Adrenal gland (tissue), 12 donors: Measurements from ENCODE around the gene ATP11A. TPM values are rescaled to one million over a fixed set of nuclear protein-coding genes. Genes with fewer than 3 reads are reported as not detected.
A peak's percentile ranks its signal among the peaks of the same experiment; 100 is the strongest.

Source experiments
- DNase-seq, 7 donors: peaks; one replicate each; pipeline ENCODE4 v3.0.0-alpha.2; 2019 to 2020
- H3K27ac ChIP-seq, 5 donors: fragments of 200-600 bp; sonication (generic) in 4 of 5; 1 replicate in 3 of 5; 2 replicates in 2 of 5; pipeline versions ENCODE4 v1.5.1 to v1.8.0; 2016 to 2020; ENCODE audit warnings: mild to moderate bottlenecking in 1 of 5
- H3K27me3 ChIP-seq: fragments of 200-600 bp; 2 replicates; pipeline ENCODE4 v1.8.0; 2021
- H3K36me3 ChIP-seq, 2 donors: fragments of 200-600 bp; replicated peaks in 1 of 2; 1 replicate in 1 of 2; 2 replicates in 1 of 2; pipeline versions ENCODE4 v1.5.1 to v1.8.0; 2018 to 2022
- H3K4me1 ChIP-seq, 2 donors: fragments of 200-600 bp; replicated peaks in 1 of 2; 1 replicate in 1 of 2; 2 replicates in 1 of 2; pipeline versions ENCODE4 v1.5.1 to v1.8.0; 2018 to 2021
- H3K4me3 ChIP-seq, 4 donors: fragments of 200-600 bp; sonication (generic) in 3 of 4; one replicate each; pipeline ENCODE4 v1.5.1; 2016 to 2018
- H3K9me3 ChIP-seq, 3 donors: fragments of 200-600 bp; sonication (generic) in 1 of 3; replicated peaks in 1 of 3; 1 replicate in 2 of 3; 2 replicates in 1 of 3; pipeline versions ENCODE4 v1.5.1 to v1.8.0; 2016 to 2021
- CTCF ChIP-seq, 6 experiments: fragments of 450-650 bp in 4 of 6; fragments of 200-600 bp in 2 of 6; sonication (generic) in 1 of 6; IDR thresholded peaks; 1 replicate in 5 of 6; 2 replicates in 1 of 6; pipeline versions ENCODE4 v1.5.1 to v1.8.0; 2016 to 2021; ENCODE audit warnings: antibody characterized with exemption in 6 of 6, mild to moderate bottlenecking in 2 of 6, moderate library complexity in 1 of 6
- POLR2A ChIP-seq, 2 donors: fragments of 450-650 bp; IDR thresholded peaks; one replicate each; pipeline ENCODE4 v1.6.1; 2017; ENCODE audit warnings: antibody characterized with exemption in 2 of 2, mild to moderate bottlenecking in 2 of 2, moderate library complexity in 1 of 2
- WGBS, 4 donors: extraction: QIAGEN DNeasy Blood & Tissue Kit in 2 of 4; methylation state at CpG; one replicate each; pipeline versions ENCODE4 v1.1.5 to v1.1.7; 2013 to 2017; 5-methylcytosine and 5-hydroxymethylcytosine counted together
- intact Hi-C, 2 donors: fragments of 100-400 bp; cut with DNase I; formaldehyde crosslinking; loops; one replicate each; pipeline versions ENCODE4 v1.14.1 to v1.15.0; 2022 to 2023
- polyA plus RNA-seq, 3 donors: library from polyadenylated mRNA; stranded (reverse); fragments of 200-250 nt in 2 of 3; fragments of 350-450 nt in 1 of 3; fragmentation: Illumina TruSeq in 1 of 3; extraction: RNeasy Lipid Tissue Mini Kit (QIAGEN cat#74804) in 1 of 3; gene quantifications; one replicate each; pipeline ENCODE4 v1.2.3, GENCODE V29; 2013 to 2014
- total RNA-seq, 9 donors: library from RNA; depleted of rRNA in 4 of 9; stranded (reverse); fragments of >200 nt in 4 of 9; fragments of 120-200 nt in 1 of 9; fragmentation: NEBNext Ultra II Directional in 1 of 9; extraction: Animal tissue kit (Norgen Biotek cat#: 25700) in 1 of 9; gene quantifications; one replicate each; pipeline versions ENCODE4 v1.1.0 to v1.2.4, GENCODE V29; 2013 to 2023
- donor health status: healthy with polysubstance abuse.
- donor health status: Bipolar disorder and iron deficiency.
- donor health status: DM: yes; HTN: yes; CAD: no.
- donor health status: DM: no; HTN: no; CAD: no.
- donor health status: DM: no; HTN: no; CAD: no.
- donor health status: DM: yes; HTN: yes; CAD: no.

The ATP11A gene
- total and polyA plus RNA-seq, 12 donors = 6.0 to 94.1 (median 29.8) TPM

- DNase-seq = peak in 1 of 7 donors; percentile 50
- WGBS, 4 donors = 52 to 61% (median 55%) methylated on average over 7 of the region's 7 CpGs
- Histone ChIP-seq H3K4me3 (no peak overlapping the region), H3K9me3 (no peaks in the 10 kb centered on the region), H3K36me3 (no peaks in the 10 kb centered on the region), H3K4me1 (peaks cover 0 to 9% of the 10 kb centered on the region in 2 donors), H3K27me3 (no peaks in the 10 kb centered on the region), H3K27ac (no peak overlapping the region)
- intact Hi-C loops = loop anchor here in 1 of 2 donors (10.0 kb wide), 1 partner anchor 471 kb away; no protein-coding TSS in a partner anchor
- no peak for TF ChIP-seq POLR2A (IDR thresholded peaks at IDR 0.05)
- no peak for TF ChIP-seq CTCF (IDR thresholded peaks at IDR 0.05)
These were observed 243.8 kb downstream of the ATP11A start for GRCh38 chr13:112933649-112934048.

GRCh38 chr13:112934078-112934477 lies 244.2 kb downstream of the ATP11A start:
- H3K4me1 ChIP-seq = peaks cover 0 to 9% of the 10 kb centered on the region in 2 donors

More at GRCh38 chr13:112934078-112934477, 244.2 kb downstream of the ATP11A start:
- intact Hi-C loops = loop anchor here in 1 of 2 donors (10.0 kb wide), 1 partner anchor 471 kb away; no protein-coding TSS in a partner anchor
- Histone ChIP-seq H3K9me3 (no peaks in the 10 kb centered on the region), H3K27me3 (no peaks in the 10 kb centered on the region), H3K4me3 (no peak overlapping the region), H3K27ac (no peak overlapping the region), H3K36me3 (no peaks in the 10 kb centered on the region)
- peak in 1 of 7 donors; percentile 43 for DNase-seq
- WGBS, 4 donors = 57 to 73% (median 67%) methylated on average over 4 to 6 of the region's 6 CpGs
- TF ChIP-seq POLR2A (IDR thresholded peaks at IDR 0.05) (no peak), CTCF (IDR thresholded peaks at IDR 0.05) (no peak)

Other genes with a start within 250 kb of the ATP11A start
- 10 to 100 TPM; 16.9 to 34.0 (median 24.1) TPM for gene TUBGCP3, start 101.9 kb upstream of the ATP11A start, total RNA-seq
- 10 to 100 TPM; 12.2 to 15.6 (median 13.2) TPM for gene TUBGCP3, start 101.9 kb upstream of the ATP11A start, polyA plus RNA-seq